Vagina (tissue), 2 donors: ENCODE data around the gene ENTHD1.

Source experiments
- POLR2A ChIP-seq, 2 donors: fragments of 450-650 bp; IDR thresholded peaks; one replicate each; pipeline ENCODE4 v1.6.1; 2017; ENCODE audit warnings: antibody characterized with exemption in 2 of 2, mild to moderate bottlenecking in 2 of 2, moderate library complexity in 2 of 2
- POLR2AphosphoS5 ChIP-seq, 2 donors: sonication (generic); formaldehyde crosslinking; IDR thresholded peaks; one replicate each; pipeline ENCODE4 v1.9.0; 2017; ENCODE audit warnings: antibody characterized with exemption in 2 of 2, mild to moderate bottlenecking in 2 of 2, low read depth in 1 of 2; ENCODE audit not compliant: insufficient read depth in 1 of 2
- TF ChIP-seq, protein P1 (sequence below), 3 experiments: fragments of 450-650 bp in 2 of 3; fragments of 200-600 bp in 1 of 3; sonication (generic) in 1 of 3; IDR thresholded peaks; one replicate each; pipeline ENCODE4 v1.5.1; 2017 to 2019; ENCODE audit warnings: antibody characterized with exemption in 3 of 3, mild to moderate bottlenecking in 2 of 3, moderate library complexity in 2 of 3

DNA sequence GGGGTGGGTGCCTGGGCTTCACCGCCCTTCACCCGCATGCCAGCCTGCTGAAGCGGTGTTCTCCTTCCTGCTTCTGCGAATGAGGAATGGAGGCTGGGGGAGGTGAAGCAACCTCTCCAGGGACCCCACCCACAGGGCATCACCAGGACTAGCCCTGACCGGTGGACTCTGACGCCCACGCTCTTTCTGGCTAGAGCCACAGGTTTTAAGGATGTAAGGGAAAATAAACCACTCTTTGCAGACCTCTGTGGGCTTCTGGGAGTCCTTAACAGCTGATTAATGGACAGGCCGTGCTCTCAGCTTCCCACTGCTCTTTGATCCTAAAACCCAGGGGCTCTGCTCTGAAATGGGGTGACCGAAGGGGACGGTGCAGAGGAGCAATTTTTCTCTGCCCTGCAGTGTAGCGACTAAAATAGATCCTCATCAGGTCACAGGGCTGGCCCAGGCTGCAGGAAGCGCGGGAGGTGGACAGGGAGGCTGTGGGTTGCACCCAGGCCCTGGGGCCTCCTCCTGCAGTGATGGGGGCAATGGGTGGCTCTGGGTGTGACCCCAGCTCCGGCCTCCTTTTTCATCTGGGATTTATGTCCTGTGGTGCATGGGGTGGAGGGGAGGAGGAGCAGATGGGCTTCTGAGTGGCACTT lies 195.7 kb downstream of the ENTHD1 start:
- TF ChIP-seq, protein P1, sequence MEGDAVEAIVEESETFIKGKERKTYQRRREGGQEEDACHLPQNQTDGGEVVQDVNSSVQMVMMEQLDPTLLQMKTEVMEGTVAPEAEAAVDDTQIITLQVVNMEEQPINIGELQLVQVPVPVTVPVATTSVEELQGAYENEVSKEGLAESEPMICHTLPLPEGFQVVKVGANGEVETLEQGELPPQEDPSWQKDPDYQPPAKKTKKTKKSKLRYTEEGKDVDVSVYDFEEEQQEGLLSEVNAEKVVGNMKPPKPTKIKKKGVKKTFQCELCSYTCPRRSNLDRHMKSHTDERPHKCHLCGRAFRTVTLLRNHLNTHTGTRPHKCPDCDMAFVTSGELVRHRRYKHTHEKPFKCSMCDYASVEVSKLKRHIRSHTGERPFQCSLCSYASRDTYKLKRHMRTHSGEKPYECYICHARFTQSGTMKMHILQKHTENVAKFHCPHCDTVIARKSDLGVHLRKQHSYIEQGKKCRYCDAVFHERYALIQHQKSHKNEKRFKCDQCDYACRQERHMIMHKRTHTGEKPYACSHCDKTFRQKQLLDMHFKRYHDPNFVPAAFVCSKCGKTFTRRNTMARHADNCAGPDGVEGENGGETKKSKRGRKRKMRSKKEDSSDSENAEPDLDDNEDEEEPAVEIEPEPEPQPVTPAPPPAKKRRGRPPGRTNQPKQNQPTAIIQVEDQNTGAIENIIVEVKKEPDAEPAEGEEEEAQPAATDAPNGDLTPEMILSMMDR (IDR thresholded peaks at IDR 0.05): no peak
- TF ChIP-seq POLR2A (IDR thresholded peaks at IDR 0.05): no peak
- no peak for TF ChIP-seq POLR2AphosphoS5 (IDR thresholded peaks at IDR 0.05; ENCODE audit: insufficient read depth in 1 of 2, low read depth in 1 of 2)
